ENCODE data around the gene SMIM17. TPM values are rescaled to one million over a fixed set of nuclear protein-coding genes. Genes with fewer than 3 reads are reported as not detected.

The SMIM17 gene
- total and polyA plus RNA-seq, 7 donors, result 0.10 to 0.21 TPM; not detected in 5

GRCh38 chr19:56608274-56608964 is 34.5 kb upstream of the SMIM17 start:
- no peak overlapping the region for H3K27ac ChIP-seq
- H3K36me3 ChIP-seq (ENCODE audit: insufficient read depth in 1 of 2, low read depth in 1 of 2), result peaks cover 0 to under 1% of the 10 kb centered on the region in 2 donors
- no peak for TF ChIP-seq CTCF (IDR thresholded peaks at IDR 0.05)
- no peak for DNase-seq
- no peak overlapping the region for H3K4me3 ChIP-seq
- H3K27me3 ChIP-seq (ENCODE audit: insufficient read depth in 3 of 3, low read length in 2 of 3), result no peaks in the 10 kb centered on the region
- peaks cover 72% of the 10 kb centered on the region for H3K9me3 ChIP-seq
- 70 to 79% (median 79%) methylated on average over 8 of the region's 8 CpGs for WGBS, 3 donors
- intact Hi-C loops (cut with DNase I), result no loop called here
- no peaks in the 10 kb centered on the region for H3K4me1 ChIP-seq
- ATAC-seq, result no peak

- no peak overlapping the region for H3K4me3 ChIP-seq
- ATAC-seq, result no peak
- no peak for DNase-seq
- no peaks in the 10 kb centered on the region for H3K4me1 ChIP-seq
- intact Hi-C loops (cut with DNase I), result no loop called here
- no peaks in the 10 kb centered on the region for H3K36me3 ChIP-seq (ENCODE audit: insufficient read depth in 1 of 2, low read depth in 1 of 2)
- no peak for TF ChIP-seq CTCF (IDR thresholded peaks at IDR 0.05)
- WGBS, 3 donors, result 73 to 80% (median 76%) methylated on average over 8 of the region's 8 CpGs
- peaks cover 77% of the 10 kb centered on the region for H3K9me3 ChIP-seq
- H3K27me3 ChIP-seq (ENCODE audit: insufficient read depth in 3 of 3, low read length in 2 of 3), result no peaks in the 10 kb centered on the region
- no peak overlapping the region for H3K27ac ChIP-seq
Measured at GRCh38 chr19:56611288-56611687, 31.7 kb upstream of the SMIM17 start.

- WGBS, 3 donors, result 81 to 94% (median 87%) methylated on average over 2 of the region's 2 CpGs
- TF ChIP-seq CTCF (IDR thresholded peaks at IDR 0.05), result no peak
- no peaks in the 10 kb centered on the region for H3K4me1 ChIP-seq
- no peaks in the 10 kb centered on the region for H3K27me3 ChIP-seq (ENCODE audit: insufficient read depth in 3 of 3, low read length in 2 of 3)
- no peaks in the 10 kb centered on the region for H3K36me3 ChIP-seq (ENCODE audit: insufficient read depth in 1 of 2, low read depth in 1 of 2)
- H3K9me3 ChIP-seq, result peaks cover 64% of the 10 kb centered on the region
- DNase-seq (no peak), ATAC-seq (no peak)
- intact Hi-C loops (cut with DNase I), result no loop called here
- no peak overlapping the region for H3K4me3 ChIP-seq
- H3K27ac ChIP-seq, result no peak overlapping the region
Measured at GRCh38 chr19:56612737-56613136, 30.2 kb upstream of the SMIM17 start.

- intact Hi-C loops (cut with DNase I), result no loop called here
- no peaks in the 10 kb centered on the region for H3K27me3 ChIP-seq (ENCODE audit: insufficient read depth in 3 of 3, low read length in 2 of 3)
- H3K4me1 ChIP-seq, result no peaks in the 10 kb centered on the region
- peaks cover 64% of the 10 kb centered on the region for H3K9me3 ChIP-seq
- DNase-seq, result no peak
- TF ChIP-seq CTCF (IDR thresholded peaks at IDR 0.05), result no peak
- no peak overlapping the region for H3K27ac ChIP-seq
- WGBS, 3 donors, result 67 to 82% (median 78%) methylated on average over 5 of the region's 5 CpGs
- H3K4me3 ChIP-seq, result no peak overlapping the region
- no peak for ATAC-seq
- no peaks in the 10 kb centered on the region for H3K36me3 ChIP-seq (ENCODE audit: insufficient read depth in 1 of 2, low read depth in 1 of 2)
Measured at GRCh38 chr19:56613639-56614038, 29.3 kb upstream of the SMIM17 start.

- TF ChIP-seq CTCF (IDR thresholded peaks at IDR 0.05), result no peak
- intact Hi-C loops (cut with DNase I), result no loop called here
- Histone ChIP-seq H3K4me3 (no peak overlapping the region), H3K4me1 (no peaks in the 10 kb centered on the region), H3K9me3 (peaks cover 64% of the 10 kb centered on the region), H3K27ac (no peak overlapping the region), H3K36me3 (ENCODE audit: insufficient read depth in 1 of 2, low read depth in 1 of 2) (peaks cover 0 to 15% of the 10 kb centered on the region in 2 donors), H3K27me3 (ENCODE audit: insufficient read depth in 3 of 3, low read length in 2 of 3) (no peaks in the 10 kb centered on the region)
- no peak for ATAC-seq
- no peak for DNase-seq
- 90 to 93% (median 92%) methylated on average over 8 of the region's 8 CpGs for WGBS, 3 donors
Measured at GRCh38 chr19:56617531-56617930, 25.4 kb upstream of the SMIM17 start.
